Measurements from ENCODE around the gene SLAIN2. TPM values are rescaled to one million over a fixed set of nuclear protein-coding genes. Genes with fewer than 3 reads are reported as not detected.

The SLAIN2 gene
- total and polyA plus RNA-seq, 2 of the 4 experiments (the other 2 are of a cell fraction): 23.3 to 53.0 TPM

GRCh38 chr4:48307528-48307927, 33.8 kb upstream of the SLAIN2 start:
- no peak overlapping the region for H3K23ac ChIP-seq (ENCODE audit: low read depth, low read length)
- H4K20me1 ChIP-seq (ENCODE audit: insufficient read depth, low read length): no peaks in the 10 kb centered on the region
- intact Hi-C loops (cut with micrococcal nuclease) (no loop called here), dilution Hi-C loops (cut with HindIII; ENCODE audit: low sequenced_read_pairs, unreplicated experiment) (no loop called here), in situ Hi-C loops (cut with MboI; ENCODE audit: low sequenced_read_pairs) (loop anchor here (25.0 kb wide), 1 partner anchor 655 kb away; no protein-coding TSS in a partner anchor)
- H3K27ac ChIP-seq (ENCODE audit: insufficient read depth, low read length): no peak overlapping the region
- no peak overlapping the region for H2BK20ac ChIP-seq (ENCODE audit: low read depth, low read length)
- no peak overlapping the region for H2BK15ac ChIP-seq (ENCODE audit: low read depth, low read length)
- ATAC-seq (ENCODE audit: low read depth) (no peak), DNase-seq (no peak)
- H3K27me3 ChIP-seq (ENCODE audit: control insufficient read depth, insufficient read depth, low read length): no peaks in the 10 kb centered on the region; the same call in 1 of the 2 replicates
- no peak overlapping the region for H2AK5ac ChIP-seq (ENCODE audit: low read depth, low read length)
- no peak overlapping the region for H2AFZ ChIP-seq (replicated peaks; ENCODE audit: low read length, poor library complexity)
- no CpG with 5 or more reads among the region's 5 CpGs for WGBS, 2 experiments (ENCODE audit: extremely low coverage in 2 of 2, insufficient read length in 1 of 2)
- no peaks in the 10 kb centered on the region for H3K36me3 ChIP-seq (ENCODE audit: control insufficient read depth, insufficient read depth, low read length)
- H3K14ac ChIP-seq (replicated peaks; ENCODE audit: low read depth, low read length): no peak overlapping the region
- H3K9me1 ChIP-seq (ENCODE audit: insufficient read depth, low read length): no peaks in the 10 kb centered on the region
- TF ChIP-seq MXI1 (IDR thresholded peaks at IDR 0.05; ENCODE audit: borderline replicate concordance, low read depth, low read length): no peak
- no peak for TF ChIP-seq RFX5 (IDR thresholded peaks at IDR 0.05; ENCODE audit: low read depth, low read length)
- TF ChIP-seq BHLHE40 (IDR thresholded peaks at IDR 0.05; ENCODE audit: low read depth, low read length): no peak
- no peak for TF ChIP-seq SMC3 (IDR thresholded peaks at IDR 0.05; ENCODE audit: low read depth, low read length)
- no peak for TF ChIP-seq NFE2L2 (IDR thresholded peaks at IDR 0.05; ENCODE audit: low read depth, low read length)
- no peak for TF ChIP-seq MAZ (IDR thresholded peaks at IDR 0.05; ENCODE audit: borderline replicate concordance, low read depth, low read length)
- H4K91ac ChIP-seq (ENCODE audit: insufficient read depth, low read depth, low read length): no peak overlapping the region
- H4K5ac ChIP-seq (ENCODE audit: low read depth, low read length): no peak overlapping the region
- H3K56ac ChIP-seq (ENCODE audit: extremely low read depth, insufficient read depth, low read length): no peak overlapping the region
- H3K4ac ChIP-seq (ENCODE audit: low read depth, low read length): no peak overlapping the region
- no peak overlapping the region for H2BK5ac ChIP-seq (ENCODE audit: low read depth, low read length, poor library complexity, severe bottlenecking)
- no peak overlapping the region for H2BK120ac ChIP-seq (ENCODE audit: low read depth, low read length)
- no peaks in the 10 kb centered on the region for H3K79me1 ChIP-seq (ENCODE audit: low read depth in 1 of 2, low read length in 2 of 2)
- CTCF ChIA-PET: no interaction called here
- H3K4me3 ChIP-seq (ENCODE audit: insufficient read depth, low read depth, low read length): no peak overlapping the region
- H3K9me3 ChIP-seq (ENCODE audit: control insufficient read depth, insufficient read depth, low read length): no peaks in the 10 kb centered on the region
- no peak overlapping the region for H3K18ac ChIP-seq (ENCODE audit: low read depth, low read length)
- H3K4me2 ChIP-seq (ENCODE audit: low read depth, low read length): no peak overlapping the region
- H4K8ac ChIP-seq (ENCODE audit: low read depth in 2 of 2, low read length in 2 of 2): no peak overlapping the region
- no TSS peak for BruUV-seq (replicated peaks)
- H3K9ac ChIP-seq (ENCODE audit: low read depth, low read length): no peak overlapping the region
- H2AK9ac ChIP-seq (replicated peaks; ENCODE audit: low read depth, low read length, poor library complexity): no peak overlapping the region
- H3K4me1 ChIP-seq (ENCODE audit: control insufficient read depth, insufficient read depth, low read length): no peaks in the 10 kb centered on the region
- POLR2A ChIA-PET (ENCODE audit: unreplicated experiment): no interaction called here
